AG08396 (cell line): ENCODE data around the gene MRPL54.

Experiments used
- DNase-seq: peaks from one replicate; pipeline ENCODE4 v3.0.0; 2012; ENCODE audit warnings: low spot score, mixed read lengths

The MRPL54 gene

DNA sequence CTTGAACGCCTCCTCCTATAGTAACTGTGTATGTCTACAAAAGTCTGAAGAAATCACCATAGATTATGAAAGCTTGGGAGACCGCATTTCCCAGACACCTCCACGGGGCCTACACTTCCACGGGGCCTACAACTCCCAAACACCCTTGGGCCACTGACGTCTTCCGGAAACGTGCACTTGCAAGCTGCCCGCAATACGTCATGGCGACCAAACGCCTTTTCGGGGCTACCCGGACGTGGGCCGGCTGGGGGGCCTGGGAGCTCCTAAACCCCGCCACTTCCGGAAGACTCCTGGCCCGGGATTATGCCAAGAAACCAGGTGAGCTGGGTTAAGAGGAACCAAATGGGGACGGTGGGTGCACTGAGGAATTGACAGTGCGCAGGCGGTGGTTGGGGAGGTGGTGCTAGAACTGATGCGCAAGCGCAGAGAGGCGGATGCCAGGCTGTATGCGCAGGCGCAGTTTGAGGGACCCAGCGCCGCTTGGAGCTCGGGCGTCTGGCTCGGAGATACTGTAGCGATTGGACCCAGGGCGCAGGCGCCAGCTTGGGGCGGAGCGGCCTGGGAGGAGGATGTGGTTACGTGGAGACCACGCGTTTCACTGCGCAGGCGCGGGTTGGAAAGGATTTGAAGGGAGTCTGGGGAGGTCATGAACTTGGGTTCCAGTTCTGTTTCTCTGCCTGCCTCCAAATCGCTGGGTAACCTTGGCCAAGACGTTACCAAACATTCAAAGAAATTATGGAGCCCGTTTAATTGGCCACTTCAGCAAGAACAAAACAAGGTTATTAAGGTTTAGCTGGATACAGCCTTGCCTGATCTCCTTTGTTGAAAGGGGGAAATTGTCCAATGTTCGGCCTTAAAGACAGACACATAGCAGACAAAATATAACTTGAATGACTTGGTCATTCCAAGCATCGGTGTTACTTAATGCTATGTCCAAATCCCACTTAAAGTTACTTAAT lies at the start of gene MRPL54:
Gene MRPL54 (plus strand): TSS at position 182 of the 959 bp plus-strand sequence. CDS start 19 bp downstream, at position 201.
- peak; percentile 100 for DNase-seq

DNA sequence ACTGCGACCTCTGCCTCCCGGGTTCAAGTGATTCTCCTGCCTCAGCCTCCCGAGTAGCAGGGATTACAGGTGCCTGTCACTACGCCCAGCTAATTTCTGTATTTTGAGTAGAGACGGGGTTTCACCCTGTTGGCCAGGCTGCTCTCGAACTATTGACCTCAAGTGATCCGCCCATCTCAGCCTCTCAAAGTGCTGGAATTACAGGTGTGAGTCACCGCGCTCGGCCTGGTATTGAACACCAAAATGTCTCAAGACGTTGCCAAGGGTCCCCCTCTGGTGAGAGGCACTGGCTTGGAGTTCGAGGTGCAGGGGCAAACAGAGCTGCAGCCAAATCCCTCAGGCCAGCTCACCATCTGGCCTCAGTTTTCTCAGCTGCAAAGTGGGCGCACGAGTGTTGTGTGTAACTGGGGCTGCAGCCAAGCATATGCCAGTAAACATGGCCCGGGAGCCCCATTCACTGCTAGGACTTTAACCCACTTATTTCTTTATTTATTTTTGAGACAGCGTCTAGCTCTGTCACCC lies 46.3 kb upstream of the MRPL54 start:
- no peak for DNase-seq

DNA sequence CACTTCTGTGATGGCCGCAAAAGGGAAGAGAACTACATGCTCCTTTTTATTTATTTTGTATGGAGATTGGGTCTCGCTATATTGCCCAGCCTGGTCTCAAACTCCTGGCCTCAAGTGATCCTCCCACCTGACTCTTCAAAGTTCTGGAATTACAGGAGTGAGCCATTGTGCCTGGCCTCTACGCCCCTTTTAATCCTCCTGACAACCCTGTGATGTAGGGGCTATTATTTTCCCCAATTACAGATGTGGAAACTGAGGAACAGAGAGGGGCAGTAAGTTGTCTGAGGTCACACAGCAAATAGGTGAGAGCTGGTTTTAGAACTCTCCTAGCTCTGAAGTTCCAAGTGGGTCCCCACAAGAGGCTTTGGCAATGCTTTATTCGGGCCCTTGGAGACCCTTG lies 42.6 kb upstream of the MRPL54 start:
- no peak for DNase-seq

DNA sequence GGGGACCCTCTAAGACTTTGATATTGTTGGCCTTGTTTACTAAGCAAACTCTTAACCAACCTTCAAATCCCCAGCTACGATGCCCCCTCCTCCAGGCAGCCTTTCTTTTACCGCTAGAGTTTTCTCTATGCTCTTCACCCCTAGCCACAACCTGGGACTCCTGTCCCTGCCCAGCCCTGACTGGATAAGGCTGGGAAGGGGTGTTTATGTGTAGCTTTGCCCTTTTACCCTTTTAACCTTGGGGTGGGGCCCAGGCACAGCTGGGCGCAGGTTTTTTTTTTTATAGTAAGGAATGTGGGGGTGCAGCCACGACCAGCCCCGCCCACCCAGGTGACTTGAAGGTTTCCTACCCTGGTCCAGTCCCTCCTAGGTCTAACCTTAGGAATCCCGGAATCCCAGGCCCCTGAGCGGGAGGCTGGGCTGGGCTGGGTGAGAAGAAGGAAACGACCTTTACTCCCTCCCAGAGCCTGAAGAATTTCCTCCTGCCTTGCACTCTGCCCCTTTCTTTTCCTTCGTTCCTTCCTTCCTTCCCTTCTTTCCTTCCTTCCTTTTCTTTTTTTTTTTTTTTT lies 42.0 kb upstream of the MRPL54 start:
- DNase-seq = no peak

DNA sequence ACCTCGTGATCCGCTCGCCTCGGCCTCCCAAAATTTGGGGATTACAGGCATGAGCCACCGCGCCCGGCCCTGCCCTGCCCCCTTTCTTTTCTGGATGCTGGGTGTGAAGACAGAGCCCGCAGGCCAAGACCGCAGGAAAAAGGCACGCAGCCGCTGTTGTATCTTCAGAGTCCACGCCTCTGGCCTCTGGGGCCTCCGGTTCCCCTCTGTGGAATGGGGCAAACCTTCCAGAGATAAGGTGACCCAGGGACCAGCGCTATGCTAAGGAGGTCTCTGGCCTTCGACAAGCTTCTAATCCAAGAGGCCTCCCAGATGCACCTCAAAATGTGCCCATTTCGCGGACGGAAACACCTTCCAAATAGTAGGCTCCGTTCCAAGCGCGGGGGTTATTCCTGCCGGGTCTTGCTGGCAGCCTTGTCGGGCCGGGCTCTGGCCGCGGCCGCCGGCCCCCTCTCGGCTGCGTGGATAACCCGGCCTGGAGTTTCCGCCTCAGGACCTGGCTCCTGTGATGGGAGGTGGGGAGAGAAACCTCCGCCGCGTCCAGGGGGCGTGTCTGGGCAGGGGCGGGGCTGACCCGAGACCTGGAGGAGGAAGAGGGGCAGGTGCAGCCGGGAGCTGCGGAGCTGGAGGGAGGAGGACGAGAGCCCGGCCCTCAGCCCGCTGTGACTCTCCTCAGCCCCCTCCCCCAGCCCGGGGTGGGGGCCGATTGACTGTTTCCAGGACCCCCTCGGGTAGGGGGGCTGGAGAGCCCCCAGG lies 41.2 kb upstream of the MRPL54 start:
- peak; percentile 95 for DNase-seq

DNA sequence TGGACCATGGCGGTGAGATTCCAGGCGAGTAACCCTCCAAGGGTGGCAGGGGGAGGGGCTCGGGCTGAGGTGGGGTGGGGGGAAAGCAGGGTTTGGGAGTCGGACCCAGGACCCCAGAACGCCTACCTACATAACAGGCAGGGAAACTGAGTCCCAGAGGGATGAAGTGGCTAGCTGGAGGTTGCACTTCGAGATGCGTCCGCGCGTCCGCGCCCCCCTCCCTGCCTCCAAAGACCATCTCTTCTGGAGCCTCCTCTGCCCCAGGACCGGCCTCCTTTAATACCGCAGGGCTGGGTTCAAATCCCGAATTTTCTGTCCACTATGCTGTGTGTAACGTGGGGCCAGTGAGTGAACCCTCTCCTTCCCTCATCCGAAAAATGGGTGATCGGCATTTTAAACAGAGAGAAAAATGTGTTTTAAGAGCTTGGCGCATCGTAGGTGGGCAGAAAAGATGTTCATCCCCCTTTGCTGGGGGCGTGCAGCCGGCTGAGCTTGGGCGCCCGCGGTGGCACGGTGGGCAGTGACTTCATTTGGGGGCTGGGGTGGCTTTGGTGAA lies 40.5 kb upstream of the MRPL54 start:
- no peak for DNase-seq

DNA sequence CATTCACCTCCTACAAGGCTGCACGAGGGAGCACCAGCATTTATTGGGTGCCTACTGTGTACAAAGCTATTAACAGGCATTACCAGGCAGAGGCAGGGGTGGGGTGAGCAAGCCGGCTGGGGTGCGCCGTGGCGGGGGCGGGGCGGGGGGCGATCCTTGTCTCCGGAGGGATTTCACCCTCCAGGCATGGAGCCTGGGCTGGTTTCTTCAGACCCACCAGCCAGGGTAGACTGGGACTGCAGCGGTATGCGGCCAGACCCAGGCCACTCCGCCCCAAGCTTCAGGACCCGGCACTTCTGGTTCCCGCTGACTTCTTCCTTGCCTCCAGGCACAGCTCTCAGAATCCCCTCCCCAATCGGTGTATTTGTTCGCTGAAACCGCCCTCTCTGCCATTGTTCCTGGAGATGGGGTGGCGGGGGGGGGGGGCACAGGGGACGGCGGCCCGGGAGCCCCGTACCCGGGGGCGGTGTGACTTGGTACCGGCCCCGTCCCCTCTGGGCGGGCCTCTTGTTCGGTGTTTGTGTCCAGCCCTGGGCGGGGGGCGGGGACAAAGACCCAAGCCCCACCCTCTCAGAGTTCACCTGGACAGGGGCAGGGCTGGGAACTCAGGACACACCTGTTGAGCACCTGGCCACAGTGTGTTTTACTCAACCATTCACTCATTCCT lies 39.9 kb upstream of the MRPL54 start:
- no peak for DNase-seq

DNA sequence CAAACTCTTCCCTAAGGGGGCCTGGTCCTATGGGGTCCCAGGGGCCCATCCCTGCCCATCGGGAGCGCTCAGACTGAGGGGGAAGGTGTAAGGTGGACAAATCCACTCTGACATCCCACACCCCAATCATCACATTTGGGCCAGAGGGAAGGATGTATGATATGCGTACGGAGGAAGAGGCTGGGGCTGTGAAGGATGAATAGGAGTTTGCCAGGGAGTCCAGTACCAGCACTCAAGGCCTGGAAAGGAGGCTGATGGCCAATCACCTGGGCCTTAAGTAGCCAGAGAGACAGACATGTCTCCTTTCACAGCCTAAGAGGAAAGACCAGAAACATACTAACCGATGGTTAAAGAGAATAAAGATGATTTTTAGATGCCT lies 39.4 kb upstream of the MRPL54 start:
- no peak for DNase-seq

DNA sequence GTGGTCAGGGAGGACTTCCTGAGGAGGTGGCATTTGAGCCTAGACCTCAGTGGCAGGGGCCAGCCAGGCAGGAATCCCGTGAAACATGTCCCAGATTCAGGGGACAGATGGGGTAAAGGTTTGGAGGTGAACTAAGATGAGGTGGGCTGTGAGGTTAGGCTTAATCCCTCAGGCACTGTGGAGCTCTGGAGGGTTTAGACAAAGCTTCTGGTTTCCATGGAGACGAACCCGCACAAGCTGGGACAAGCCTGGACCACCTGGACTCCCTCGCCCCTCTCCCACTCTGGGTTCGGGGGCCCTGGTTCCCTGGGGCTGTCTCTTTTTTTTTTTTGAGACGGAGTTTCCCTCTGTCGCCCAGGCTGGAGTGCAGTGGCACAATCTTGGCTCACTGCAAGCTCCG lies 38.6 kb upstream of the MRPL54 start:
- no peak for DNase-seq

DNA sequence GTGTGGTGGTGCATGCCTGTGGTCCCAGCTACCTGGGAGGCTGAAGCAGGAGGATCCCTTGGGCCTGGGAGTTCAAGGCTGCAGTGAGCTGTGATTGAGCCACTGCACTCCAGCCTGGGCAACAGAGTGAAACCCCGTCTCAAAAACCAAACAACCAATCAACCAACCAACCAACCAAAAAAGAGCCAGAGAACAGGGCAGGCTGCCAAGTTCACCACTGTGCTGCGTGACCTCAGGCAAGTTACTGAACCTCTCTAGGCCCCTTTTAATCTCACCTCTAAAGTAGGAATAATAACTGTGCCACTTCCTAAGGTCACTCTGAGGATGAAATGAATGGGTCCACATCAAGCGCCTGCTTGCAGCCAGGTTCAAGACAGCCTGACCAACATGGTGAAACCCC lies 37.4 kb upstream of the MRPL54 start:
- no peak for DNase-seq

DNA sequence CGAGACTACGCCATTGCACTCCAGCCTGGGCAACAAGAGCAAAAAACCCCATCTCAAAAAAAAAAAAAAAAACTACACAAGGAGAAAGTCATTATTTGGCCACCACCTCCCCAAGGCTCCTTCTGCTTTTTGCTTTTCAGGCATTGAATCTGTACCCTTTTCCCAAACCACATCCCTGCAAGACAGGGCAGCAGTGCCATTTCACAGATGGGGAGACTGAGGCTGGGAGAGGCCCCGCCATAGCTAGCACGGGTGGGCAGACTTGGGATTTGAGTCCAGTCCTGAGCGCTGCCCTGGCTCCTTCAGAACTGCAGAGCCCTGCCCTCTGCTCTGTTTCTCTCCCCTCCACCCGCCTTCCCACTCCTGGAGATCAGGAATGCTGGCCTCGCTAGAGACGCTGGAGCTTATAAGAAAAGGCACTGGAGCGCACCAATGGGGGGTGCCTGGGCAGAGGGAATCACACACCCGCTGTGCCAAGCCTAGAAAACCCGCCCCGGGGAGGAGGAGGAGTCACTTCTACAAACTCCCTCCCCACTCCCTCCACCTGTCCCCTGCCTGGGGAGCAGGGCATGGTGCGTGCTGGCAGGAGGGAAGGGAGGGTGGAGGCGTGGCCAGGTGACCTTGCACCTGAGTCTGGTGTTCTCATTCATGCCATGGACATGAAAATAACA lies 36.7 kb upstream of the MRPL54 start:
- no peak for DNase-seq

DNA sequence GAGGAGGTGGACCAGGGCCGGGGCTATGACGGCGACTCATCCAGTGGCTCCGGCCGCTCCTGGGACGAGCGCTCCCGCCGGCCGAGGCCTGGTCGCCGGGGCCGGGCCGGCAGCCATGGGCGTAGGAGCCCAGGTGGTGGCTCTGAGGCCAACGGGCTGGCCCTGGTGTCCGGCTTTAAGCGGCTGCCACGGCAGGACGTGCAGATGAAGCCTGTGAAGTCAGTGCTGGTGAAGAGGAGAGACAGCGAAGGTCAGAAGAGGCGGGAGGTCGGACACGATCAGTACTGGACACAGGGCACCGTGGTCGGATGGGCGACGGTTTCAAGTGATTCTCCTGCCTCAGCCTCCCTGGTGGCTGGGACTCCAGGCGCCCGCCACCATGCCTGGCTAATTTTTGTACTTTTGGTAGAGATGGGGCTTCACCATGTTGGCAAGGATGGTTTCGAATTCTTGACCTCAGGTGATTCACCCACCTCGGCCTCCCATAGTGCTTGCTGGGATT lies 32.0 kb upstream of the MRPL54 start:
- DNase-seq = no peak

DNA sequence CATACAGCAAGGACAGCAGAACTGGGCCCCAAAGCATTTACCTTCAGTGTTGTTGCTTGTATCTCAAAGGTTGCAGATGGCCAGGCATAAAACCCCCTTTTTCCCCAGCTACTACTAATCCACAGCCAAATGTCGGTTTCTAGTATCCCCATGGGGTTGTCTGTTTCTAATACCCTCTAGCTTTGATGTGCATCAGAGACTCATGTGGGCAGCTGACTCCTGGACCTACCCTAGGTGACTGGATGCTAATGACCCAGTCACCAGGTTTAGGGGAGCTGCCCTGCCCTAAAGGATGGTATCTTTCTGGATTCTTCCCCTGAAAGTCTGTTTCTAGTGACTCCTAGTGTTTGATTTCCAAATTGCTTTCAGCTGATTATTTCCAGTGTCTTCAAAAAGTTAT lies 30.4 kb upstream of the MRPL54 start:
- DNase-seq = no peak

DNA sequence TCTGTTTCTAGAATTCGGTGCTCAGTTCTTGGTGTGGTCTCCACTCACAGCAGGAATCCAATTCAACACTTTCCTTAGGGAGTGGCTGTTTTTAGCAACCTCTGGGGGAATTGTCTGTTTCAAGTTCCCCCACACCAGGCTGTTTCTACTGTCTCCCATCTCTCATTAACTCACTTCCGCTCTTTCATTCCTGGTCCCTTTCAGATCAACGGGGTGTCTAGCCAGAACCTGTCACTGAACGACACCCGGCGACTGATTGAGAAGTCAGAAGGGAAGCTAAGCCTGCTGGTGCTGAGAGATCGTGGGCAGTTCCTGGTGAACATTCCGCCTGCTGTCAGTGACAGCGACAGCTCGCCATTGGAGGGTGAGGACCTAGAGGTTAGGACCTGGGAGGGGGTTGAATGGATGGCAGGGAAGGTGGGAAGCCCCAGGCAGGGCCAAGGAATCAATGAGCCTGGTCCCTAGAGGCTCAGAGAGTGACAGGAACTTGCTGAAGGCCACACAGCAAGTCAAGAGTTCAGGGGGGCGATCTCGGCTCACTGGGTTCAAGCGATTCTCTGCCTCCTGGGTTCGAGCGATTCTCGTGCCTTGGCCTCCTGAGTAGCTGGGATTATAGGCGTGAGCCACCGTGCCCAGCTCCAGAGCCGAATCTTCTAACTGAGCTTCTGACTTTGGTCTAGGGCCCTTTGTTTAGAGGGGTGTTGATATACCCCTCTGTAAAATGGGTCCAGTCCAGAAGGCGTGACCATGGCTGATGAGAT lies 28.8 kb upstream of the MRPL54 start:
- no peak for DNase-seq

DNA sequence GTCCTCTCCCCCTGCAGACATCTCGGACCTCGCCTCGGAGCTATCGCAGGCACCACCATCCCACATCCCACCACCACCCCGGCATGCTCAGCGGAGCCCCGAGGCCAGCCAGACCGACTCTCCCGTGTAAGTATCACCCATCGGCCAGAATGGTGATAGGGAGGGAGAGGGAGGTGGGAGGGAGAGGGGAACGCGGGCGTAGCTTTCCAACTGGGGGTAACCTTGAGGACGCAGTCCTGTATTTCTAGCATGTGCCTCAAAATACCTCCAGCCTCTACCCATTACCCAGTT lies 28.2 kb upstream of the MRPL54 start:
- DNase-seq = no peak

DNA sequence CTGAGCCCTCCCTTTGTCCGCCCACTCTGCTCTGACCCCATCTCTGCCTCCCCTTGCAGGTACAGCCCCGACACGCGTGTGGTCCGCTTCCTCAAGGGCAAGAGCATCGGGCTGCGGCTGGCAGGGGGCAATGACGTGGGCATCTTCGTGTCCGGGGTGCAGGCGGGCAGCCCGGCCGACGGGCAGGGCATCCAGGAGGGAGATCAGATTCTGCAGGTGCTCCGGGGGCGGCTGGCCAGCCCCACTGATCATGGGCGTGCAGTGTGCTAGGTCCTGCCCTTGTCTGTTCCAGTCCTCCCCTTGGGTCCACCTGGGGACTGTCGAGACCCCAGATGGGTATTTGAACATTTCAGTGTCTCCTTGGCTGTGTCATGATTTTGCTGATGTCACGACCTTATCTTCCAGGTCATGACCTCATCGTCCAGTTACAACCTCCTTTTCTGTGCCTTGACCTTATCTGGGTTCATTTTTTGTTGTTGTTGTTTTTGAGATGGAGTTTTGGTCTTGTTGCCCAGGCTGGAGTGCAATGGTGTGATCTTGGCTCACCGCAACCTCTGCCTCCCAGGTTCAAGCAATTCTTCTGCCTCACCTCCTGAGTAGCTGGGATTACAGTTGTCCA lies 26.3 kb upstream of the MRPL54 start:
- DNase-seq = no peak

DNA sequence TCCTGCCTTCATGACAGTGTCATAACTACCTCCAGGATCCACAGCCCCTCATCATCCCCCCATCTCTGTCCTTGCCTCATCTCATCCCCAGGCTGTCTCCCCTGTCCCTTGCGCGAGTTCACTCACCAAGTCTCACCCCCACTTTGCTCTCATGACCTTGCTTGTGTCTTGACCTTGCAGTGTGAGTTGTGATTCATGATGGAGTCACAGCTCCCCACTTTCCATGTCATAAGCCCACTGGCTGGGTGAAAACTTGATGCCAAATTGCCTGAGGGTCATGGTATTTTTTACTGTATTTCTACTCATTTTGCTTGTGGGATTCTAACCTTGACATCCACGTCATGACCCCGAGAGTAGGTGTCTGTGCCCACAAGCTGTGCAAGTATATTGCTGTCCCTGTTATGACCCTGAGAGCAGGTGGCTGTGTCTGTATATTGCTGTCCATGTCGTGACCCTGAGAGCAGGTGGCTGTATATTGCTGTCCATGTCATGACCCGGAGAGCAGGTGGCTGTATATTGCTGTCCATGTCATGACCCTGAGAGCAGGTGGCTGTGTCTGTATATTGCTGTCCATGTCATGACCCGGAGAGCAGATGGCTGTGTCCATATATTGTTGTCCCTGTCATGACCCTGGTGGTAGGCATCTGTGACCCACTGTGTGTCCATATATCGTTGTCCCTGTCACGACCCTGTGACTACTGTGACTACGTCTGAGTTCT lies 24.8 kb upstream of the MRPL54 start:
- no peak for DNase-seq

DNA sequence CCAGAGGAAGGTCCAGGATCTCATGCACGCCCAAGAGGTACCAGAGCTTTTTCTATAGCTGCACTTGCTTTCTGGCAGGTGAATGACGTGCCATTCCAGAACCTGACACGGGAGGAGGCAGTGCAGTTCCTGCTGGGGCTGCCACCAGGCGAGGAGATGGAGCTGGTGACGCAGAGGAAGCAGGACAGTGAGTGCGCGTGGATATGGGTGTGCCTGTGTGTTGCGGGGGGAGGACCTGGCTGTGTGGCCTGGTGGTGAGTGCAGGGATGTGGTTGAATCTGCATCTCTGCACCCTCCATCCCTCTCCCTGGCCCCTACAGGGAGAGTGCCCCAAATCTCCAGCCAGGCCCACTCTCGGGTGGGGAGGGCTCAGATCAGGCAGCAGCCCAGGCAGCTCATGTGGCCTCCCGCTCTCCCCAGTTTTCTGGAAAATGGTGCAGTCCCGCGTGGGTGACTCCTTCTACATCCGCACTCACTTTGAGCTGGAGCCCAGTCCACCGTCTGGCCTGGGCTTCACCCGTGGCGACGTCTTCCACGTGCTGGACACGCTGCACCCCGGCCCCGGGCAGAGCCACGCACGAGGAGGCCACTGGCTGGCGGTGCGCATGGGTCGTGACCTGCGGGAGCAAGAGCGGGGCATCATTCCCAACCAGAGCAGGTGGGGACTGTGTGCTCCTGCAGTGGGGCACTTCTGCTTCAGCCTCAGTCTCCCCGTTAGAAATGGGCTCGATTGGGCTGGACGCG lies 23.8 kb upstream of the MRPL54 start:
- DNase-seq = no peak

DNA sequence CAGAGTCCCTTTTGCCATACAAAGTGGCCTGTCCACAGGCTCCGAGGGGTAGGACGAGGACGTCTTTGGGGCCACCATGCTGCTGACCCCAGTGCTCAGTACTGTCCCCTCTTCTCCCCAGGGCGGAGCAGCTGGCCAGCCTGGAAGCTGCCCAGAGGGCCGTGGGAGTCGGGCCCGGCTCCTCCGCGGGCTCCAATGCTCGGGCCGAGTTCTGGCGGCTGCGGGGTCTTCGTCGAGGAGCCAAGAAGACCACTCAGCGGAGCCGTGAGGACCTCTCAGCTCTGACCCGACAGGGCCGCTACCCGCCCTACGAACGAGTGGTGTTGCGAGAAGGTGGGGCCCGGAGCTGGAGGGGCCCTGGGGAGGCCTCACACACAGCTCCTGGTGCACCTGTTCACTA lies 22.1 kb upstream of the MRPL54 start:
- DNase-seq = no peak
